GM18519 (cell line): Measurements from ENCODE around the gene ABLIM3.

Experiments used
- ATAC-seq: cut with Tn5 transposase; IDR thresholded peaks from one replicate; pipeline ENCODE4 v1.9.1; 2021; ENCODE audit warnings: mild to moderate bottlenecking, moderate library complexity; ENCODE audit not compliant: unreplicated experiment, low FRiP score

The ABLIM3 gene

GRCh38 chr5:149215478-149216090 is 74.3 kb downstream of the ABLIM3 start:
- no peak for ATAC-seq

GRCh38 chr5:149216496-149216895 is 75.2 kb downstream of the ABLIM3 start:
- ATAC-seq: no peak

- no peak for ATAC-seq
Measured at GRCh38 chr5:149217096-149217802, 76.0 kb downstream of the ABLIM3 start.

GRCh38 chr5:149217803-149218155 is 76.5 kb downstream of the ABLIM3 start:
- ATAC-seq: no peak

- ATAC-seq: no peak
Measured at GRCh38 chr5:149219584-149219983, 78.3 kb downstream of the ABLIM3 start.

- ATAC-seq: no peak
Measured at GRCh38 chr5:149220750-149221149, 79.5 kb downstream of the ABLIM3 start.

- ATAC-seq: no peak
Measured at GRCh38 chr5:149221326-149221725, 80.0 kb downstream of the ABLIM3 start.

GRCh38 chr5:149221731-149222342 is 80.5 kb downstream of the ABLIM3 start:
- ATAC-seq: no peak

GRCh38 chr5:149223081-149223848 is 82.0 kb downstream of the ABLIM3 start:
- no peak for ATAC-seq

GRCh38 chr5:149224282-149224681 is 83.0 kb downstream of the ABLIM3 start:
- no peak for ATAC-seq

- ATAC-seq: no peak
Measured at GRCh38 chr5:149227168-149227826, 86.0 kb downstream of the ABLIM3 start.

GRCh38 chr5:149228618-149229297 is 87.5 kb downstream of the ABLIM3 start:
- ATAC-seq: no peak

GRCh38 chr5:149229298-149229937 is 88.1 kb downstream of the ABLIM3 start:
- ATAC-seq: no peak

- no peak for ATAC-seq
Measured at GRCh38 chr5:149235841-149236240, 94.5 kb downstream of the ABLIM3 start.

GRCh38 chr5:149237662-149238061 is 96.4 kb downstream of the ABLIM3 start:
- no peak for ATAC-seq

GRCh38 chr5:149238540-149238939 is 97.2 kb downstream of the ABLIM3 start:
- no peak for ATAC-seq

- ATAC-seq: no peak
Measured at GRCh38 chr5:149239917-149240316, 98.6 kb downstream of the ABLIM3 start.

- no peak for ATAC-seq
Measured at GRCh38 chr5:149240354-149240998, 99.2 kb downstream of the ABLIM3 start.

GRCh38 chr5:149242339-149242738 is 101.0 kb downstream of the ABLIM3 start:
- no peak for ATAC-seq
